GM19468 (cell line): ENCODE measurements around the gene FOXK2.
"Not testable (repeated sequence)": the region's sequence is repeated elsewhere in the genome, so short reads cannot be mapped to it uniquely, and the experiment has no call there.

Experiments
- ATAC-seq: cut with Tn5 transposase; IDR thresholded peaks from one replicate; pipeline ENCODE4 v1.9.1; 2021; ENCODE audit warnings: mild to moderate bottlenecking, moderate library complexity, moderate number of reproducible peaks; ENCODE audit not compliant: unreplicated experiment; ENCODE audit errors: extremely low read depth

The FOXK2 gene

GRCh38 chr17:82528484-82529265 is 9.1 kb downstream of the FOXK2 start:
- ATAC-seq: no peak

GRCh38 chr17:82529914-82530300 is 10.4 kb downstream of the FOXK2 start:
- ATAC-seq: no peak

- ATAC-seq: no peak
Measured at GRCh38 chr17:82531431-82531881, 11.9 kb downstream of the FOXK2 start.

GRCh38 chr17:82534401-82534812 is 14.9 kb downstream of the FOXK2 start:
- ATAC-seq: no peak

- ATAC-seq: no peak
Measured at GRCh38 chr17:82536512-82537201, 17.1 kb downstream of the FOXK2 start.

- ATAC-seq: not testable (repeated sequence)
Measured at GRCh38 chr17:82537228-82537627, 17.7 kb downstream of the FOXK2 start.

- not testable (repeated sequence) for ATAC-seq
Measured at GRCh38 chr17:82539076-82539475, 19.5 kb downstream of the FOXK2 start.

- no peak for ATAC-seq
Measured at GRCh38 chr17:82542439-82542838, 22.9 kb downstream of the FOXK2 start.

GRCh38 chr17:82544431-82545070 is 25.0 kb downstream of the FOXK2 start:
- no peak for ATAC-seq

GRCh38 chr17:82545071-82545462 is 25.5 kb downstream of the FOXK2 start:
- ATAC-seq: no peak

- no peak for ATAC-seq
Measured at GRCh38 chr17:82547981-82548380, 28.4 kb downstream of the FOXK2 start.

GRCh38 chr17:82548681-82549303 is 29.3 kb downstream of the FOXK2 start:
- ATAC-seq: no peak

GRCh38 chr17:82551779-82552457 is 32.4 kb downstream of the FOXK2 start:
- peak; percentile 21 for ATAC-seq

- ATAC-seq: no peak
Measured at GRCh38 chr17:82552580-82552979, 33.0 kb downstream of the FOXK2 start.

- ATAC-seq: no peak
Measured at GRCh38 chr17:82553210-82553930, 33.8 kb downstream of the FOXK2 start.

- ATAC-seq: not testable (repeated sequence)
Measured at GRCh38 chr17:82557510-82557909, 38.0 kb downstream of the FOXK2 start.

- ATAC-seq: no peak
Measured at GRCh38 chr17:82559566-82560251, 40.2 kb downstream of the FOXK2 start.

GRCh38 chr17:82560252-82560642 is 40.7 kb downstream of the FOXK2 start:
- no peak for ATAC-seq
